DMS153 treated with DMSO at 0.1 percent for 48 hours (cell line): Measurements from ENCODE around the gene ONECUT3.
A peak's percentile ranks its signal among the peaks of the same experiment; 100 is the strongest.
"Not testable (repeated sequence)": the region's sequence is repeated elsewhere in the genome, so short reads cannot be mapped to it uniquely, and the experiment has no call there.

ENCODE experiments used
- DNase-seq: peaks from one replicate; lab custom pipeline; 2025; ENCODE audit not compliant: unreplicated experiment; lab: John Stamatoyannopoulos, UW

ONECUT3 gene

DNA sequence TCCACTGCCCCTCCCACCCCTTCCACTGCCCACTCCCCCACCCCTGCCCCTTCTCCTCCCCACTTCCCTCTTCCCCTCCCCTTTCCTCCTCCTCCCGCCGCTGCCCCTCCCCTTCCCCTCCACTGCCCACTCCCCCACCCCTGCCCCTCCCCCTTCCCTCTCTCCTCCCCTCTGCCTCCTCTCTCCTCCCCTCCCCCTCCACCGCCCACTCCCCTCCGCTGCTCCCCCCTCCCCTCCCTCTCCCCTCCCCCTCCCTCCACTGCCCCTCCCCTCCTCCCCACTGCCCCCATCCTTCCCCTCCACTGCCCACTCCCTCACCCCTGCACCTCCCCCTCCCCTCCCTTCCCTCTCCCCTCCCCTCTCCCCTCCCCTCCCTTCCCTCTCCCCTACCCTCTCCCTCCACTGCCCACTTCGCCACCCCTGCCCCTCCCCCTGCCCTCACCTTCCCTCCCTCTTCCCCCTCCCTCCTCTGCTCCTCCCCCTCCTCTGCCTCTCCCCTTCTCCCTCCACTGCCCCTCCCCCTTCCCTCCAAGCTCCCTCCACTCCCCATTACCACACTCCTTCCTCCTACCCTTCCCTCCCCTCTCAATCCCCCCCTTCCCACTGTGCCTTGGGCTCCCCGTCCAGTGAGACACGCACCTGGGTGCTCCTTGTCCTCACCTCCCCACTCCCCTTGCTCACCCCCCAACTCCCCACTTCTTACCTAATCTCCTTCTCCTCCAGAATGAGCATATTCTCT lies 36.9 kb downstream of the ONECUT3 start:
- no peak for DNase-seq

DNA sequence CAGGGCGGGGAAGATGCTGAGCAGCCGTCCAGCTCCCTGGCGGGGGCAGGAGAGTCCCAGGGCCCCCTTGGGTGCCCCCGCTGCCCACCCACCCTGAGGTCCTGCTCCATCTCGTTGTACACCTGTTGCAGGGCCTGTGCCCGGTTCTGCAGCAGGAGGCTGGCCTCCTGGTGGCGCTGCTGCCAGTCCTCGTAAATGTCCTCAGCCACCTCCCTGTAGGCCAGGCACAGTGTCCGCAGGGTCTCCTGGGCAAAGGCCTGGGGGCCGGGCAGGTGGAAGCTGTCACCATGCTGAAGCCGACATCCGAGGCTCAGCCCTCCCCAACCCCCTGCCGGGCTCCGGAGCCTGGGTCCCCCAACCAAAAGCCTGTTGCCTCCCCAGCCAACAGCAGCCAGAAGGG lies 38.6 kb downstream of the ONECUT3 start:
- no peak for DNase-seq

DNA sequence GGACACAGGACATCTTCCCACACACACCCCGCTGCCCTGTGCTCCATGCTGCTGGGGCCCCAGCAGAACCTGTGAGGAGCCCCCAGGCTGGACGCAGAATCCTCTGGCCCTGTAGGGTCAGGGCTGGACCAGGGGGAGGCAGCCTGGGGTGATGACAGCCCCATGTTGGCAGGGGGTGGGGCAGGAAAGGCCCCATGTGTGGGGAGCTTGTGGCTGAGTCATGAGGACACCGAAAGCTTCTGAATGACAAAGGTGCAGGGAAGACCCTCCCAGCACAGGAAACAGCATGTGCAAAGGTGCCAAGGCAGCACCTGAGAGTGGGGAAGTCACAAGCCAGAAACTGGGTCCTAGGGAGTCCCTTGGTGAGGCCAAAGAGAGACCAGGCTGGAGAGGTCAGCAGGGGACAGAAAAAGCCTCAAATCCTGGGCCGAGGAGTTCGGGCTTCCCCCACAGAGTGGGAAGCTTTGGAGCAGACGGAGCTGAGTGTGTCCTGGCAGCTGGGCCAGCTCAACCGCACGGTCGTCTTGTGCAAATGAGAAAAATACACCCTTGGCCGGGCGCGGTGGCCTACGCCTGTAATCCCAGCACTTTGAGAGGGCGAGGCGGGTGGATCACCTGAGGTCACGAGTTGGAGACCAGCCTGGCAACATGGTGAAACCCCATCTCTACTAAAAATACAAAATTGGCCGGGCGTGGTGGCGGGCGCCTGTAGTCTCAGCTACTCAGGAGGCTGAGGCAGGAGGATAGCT lies 41.3 kb downstream of the ONECUT3 start:
- no peak for DNase-seq

DNA sequence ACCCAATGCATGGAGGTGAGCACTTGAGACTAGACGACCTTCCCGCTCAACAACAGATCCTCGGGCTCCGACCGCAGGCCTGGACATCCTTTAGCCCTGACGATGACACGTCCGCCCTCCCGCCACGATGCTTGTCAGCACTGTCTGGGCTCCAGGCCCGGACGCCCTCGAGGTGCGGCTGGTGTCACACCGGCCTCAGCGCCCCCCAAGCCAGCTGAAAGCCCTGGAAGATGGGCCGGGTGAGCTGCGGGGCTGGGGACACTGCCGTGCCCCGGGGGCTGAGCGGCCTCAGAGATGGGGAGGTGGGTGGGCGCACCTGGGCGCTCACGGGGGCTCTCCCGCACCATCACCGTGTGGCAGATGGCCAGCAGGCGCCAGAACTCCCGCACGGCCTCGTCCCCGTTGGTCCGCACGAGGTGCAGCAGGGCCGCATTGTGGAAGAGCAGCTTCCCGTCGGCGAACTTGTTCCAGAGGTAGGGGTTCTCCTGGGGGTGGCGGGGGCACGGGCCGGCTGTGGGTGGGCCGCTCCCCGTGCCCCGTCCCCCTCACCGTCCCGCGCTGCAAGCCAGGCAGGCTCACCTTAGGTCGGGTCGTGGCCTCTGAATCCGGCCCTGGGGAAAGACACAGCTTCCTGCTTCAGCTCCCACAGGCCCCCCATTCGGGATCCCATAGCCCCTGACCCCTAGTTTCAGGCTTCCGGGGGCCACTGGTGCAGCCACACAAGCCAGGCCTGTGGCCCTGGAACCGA lies 43.3 kb downstream of the ONECUT3 start:
- no peak for DNase-seq

DNA sequence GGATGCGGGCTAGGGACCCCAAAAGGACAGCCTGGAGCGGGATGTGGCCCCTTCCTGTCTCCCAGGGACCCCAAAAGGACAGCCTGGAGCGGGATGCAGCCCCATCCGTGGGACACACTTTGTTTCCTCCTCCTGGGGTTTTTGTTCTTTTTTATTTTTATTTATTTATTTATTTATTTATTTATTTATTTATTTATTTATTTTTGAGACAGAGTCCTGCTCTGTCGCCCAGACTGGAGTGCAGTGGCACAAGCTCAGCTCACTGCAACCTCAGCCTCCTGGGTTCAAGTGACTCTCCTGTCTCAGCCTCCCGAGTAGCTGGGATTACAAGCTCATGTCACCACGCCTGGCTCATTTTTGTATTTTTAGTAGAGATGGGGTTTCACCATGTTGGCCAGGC lies 44.0 kb downstream of the ONECUT3 start:
- DNase-seq, result not testable (repeated sequence)

DNA sequence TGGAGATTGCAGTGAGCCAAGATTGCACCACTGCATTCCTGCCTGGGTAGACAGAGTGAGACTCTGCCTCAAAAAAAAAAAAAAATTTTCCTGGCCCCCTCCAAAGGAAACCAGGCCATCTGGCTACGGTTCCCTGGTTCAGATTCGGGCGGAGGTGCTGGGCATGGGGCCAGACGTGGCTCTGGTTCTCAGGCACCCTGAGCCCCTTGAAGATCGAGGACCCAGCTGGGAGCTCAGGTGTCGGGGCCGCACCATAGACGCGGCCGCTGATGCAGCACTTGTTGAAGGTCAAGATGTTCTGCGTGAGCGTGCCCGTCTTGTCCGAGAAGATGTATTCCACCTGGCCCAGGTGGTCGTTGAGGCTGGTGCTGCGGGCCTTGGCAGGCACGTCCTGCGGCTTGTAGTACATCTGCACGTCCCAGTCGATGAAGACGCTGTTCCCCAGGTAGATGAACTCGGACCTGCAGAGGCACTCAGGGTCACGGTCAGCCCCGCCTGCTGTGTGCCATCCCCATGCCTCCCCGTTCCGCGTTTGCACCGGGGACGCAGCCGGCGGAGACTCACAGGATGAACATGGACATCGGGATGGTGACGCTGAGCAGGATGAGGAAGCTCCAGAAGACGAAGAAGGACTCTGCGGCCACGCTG lies 46.5 kb downstream of the ONECUT3 start:
- no peak for DNase-seq

DNA sequence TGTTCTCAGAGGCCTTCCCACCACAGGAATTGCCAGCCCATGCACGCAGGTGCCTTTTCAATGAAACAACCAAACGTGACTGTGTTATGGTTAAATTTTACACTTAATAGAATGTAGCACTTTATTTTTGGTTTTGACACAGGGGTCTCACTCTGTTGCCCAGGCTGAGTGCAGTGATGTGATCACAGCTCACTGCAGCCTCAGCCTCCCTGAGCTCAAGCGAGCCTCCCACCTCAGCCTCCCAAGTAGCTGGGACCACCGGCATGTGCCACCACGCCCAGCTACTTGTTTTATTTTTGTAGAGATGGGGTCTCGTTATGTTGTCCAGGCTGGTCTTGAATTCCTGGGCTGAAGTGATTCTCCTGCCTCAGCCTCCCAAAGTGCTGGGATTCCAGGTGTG lies 51.6 kb downstream of the ONECUT3 start:
- no peak for DNase-seq

DNA sequence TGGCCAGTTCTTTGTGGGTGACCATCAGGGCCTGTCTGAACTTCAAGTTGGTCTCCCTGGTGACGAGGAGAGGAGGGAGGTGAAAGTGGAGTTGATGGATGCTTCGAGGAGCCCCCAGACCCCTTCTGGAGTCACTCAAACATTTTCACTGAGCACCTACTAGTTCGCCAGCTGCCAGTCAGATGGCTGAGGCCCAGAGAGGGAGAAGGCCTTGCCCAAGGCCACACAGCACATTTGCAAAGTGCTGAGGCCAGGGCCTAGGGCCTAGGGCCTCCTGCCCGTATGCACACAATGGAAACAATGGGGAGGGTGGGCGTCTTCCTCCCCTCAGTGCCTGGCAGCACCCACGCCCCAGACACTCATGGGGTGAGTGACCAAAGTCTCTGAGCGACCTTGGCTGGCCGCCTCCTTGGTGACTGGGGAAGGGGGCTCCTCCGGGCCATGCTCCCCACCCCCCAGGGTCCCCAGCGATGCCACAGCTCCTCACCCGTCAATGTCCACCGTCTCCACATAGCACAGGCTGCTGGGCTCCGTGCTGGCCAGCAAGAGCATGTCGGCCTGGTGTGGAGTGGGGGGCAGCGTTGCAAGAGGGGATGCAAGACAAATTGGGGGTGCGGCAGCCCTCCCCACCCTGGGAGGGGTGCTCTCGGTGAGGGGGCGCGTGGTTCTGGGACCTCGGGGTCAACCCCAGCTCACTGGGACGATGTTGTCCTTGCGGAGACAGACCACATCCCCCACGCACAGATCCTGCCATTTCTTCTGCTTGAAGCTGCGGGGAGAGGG lies 52.3 kb downstream of the ONECUT3 start:
- no peak for DNase-seq

DNA sequence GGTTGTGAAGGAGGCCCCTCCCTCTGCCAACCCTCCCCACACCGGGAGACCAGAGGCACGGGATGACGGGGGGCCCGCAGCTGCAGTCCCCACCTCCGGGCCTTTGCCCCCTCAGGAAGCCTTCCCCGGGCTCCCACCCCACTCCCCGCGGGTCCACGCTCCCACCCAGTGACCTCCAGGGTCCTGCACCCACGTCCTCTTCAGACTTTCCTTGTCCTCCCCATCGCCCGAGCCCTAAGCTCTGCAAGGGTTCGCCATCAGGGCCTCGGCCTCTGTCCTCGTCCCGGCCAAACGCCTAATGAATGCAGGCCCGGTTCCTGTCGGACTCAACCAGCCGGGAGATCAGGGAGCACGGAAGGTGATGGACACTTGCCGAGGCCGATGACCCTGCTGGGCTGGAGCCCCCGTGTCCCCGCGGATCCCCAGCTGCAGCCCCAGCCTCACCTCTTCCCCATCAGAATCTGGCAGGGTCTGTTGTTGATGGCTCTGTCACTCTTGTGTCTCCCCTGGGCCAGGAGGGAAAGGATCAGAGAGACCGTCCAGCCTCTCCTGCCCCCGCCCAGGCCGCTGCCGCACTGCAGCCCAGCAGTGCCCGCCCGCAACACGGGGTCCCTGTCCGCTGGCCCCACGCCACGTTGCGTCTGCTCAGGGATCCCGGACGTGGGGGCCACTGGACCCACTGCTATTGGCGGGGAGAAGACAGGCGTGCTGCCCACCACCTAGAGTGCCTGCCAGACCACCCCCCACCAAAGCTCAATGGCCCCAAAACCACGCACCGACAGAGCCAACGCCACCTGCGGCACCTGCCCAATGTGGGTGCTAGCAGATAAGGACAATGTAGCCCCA lies 53.1 kb downstream of the ONECUT3 start:
- no peak for DNase-seq

DNA sequence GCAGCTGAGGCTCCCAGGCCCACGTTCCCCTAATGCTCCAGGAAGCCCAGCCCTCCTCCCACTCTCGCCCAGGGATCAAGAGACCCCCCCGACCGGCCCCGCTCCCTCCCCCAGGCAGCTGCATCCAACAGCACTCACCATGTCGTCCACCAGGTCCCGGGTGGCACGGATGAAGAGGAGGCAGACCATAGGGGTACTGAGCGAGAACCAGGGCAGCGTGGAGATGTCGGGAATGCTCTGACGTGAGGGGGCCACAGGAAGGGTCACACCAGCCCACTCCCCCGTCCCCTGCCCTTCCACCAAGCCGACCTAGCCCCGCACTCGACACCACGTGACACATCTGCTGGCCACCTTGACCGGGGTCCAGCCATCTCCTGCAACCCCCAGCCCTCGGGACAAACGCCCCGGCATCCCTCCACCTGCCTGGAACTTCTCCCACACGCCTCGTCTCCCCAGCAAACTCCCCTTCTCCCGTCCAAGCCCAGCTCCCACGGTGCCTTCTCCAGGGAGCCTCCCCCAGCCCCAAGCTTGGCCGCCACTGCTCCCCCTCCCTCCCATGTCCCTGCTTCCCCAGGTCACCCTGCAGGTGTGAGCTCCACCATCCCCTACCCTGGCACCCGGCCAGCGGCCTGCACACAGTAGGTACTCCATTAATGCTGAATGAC lies 53.9 kb downstream of the ONECUT3 start:
- no peak for DNase-seq

DNA sequence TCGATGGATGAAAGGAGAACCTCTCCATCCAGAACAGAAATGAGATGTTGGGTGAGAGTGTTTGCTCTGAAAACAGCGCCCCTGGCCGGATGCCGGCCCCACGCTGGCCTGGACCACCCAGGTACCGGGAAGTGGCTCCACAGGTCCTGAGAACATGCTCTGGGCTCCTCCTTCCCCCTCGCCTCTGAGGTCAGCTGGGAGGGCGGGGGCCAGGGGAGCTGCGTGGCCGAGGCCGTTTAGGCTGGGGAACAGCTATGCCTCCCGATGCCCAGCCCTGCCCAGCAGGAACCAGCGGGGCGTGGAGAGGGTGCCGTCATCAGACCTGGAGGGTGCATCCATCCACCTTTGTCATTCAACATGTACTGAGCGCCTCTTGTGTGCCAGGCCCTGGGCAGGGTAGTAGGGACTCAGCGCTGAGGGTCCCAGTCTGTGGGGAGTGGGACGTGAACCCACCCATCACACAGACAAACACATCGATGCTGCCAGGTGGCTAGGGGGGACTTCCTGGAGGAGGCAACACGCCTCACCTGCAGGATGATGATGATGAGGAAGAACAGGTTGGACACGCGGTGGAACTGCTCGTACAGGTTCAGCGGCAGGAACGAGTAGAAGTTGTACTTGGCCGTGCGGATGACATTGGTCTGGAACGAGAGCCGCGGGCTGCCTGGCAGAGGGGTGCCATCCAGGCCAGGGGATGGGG lies 54.5 kb downstream of the ONECUT3 start:
- DNase-seq, result no peak

DNA sequence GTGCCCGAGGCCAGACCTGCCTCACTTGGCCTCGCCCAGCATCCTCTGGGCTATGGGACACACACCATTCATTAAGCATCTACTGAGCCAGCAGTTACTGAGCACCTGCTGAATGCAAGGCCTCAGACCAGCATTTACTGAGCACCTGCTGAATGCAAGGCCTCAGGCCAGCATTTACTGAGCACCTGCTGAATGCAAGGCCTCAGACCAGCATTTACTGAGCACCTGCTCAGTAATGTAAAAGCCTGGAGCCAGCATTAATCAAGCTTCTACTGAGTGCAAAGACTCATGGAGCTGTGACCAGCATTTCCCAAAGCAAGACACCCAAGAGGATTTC lies 55.1 kb downstream of the ONECUT3 start:
- no peak for DNase-seq

DNA sequence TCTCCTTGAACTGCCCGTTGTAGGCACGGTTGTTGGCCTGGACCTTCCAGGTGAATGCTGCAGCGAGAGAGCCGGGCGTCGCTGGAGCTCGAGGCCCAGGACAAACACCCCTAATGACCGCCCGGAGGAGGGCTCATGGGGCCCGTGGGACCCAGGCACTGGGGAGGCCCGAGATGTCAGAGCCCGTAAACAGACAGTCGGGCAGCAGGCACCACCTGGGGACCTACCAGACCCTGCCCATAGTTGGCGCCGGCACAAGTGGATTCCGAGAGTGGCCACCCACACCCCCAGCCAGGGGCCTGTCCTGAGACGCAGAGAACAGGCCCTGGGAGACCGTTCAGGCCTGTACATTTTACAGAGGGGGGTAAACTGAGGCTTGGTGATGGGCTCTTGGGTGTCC lies 56.4 kb downstream of the ONECUT3 start:
- DNase-seq, result no peak

DNA sequence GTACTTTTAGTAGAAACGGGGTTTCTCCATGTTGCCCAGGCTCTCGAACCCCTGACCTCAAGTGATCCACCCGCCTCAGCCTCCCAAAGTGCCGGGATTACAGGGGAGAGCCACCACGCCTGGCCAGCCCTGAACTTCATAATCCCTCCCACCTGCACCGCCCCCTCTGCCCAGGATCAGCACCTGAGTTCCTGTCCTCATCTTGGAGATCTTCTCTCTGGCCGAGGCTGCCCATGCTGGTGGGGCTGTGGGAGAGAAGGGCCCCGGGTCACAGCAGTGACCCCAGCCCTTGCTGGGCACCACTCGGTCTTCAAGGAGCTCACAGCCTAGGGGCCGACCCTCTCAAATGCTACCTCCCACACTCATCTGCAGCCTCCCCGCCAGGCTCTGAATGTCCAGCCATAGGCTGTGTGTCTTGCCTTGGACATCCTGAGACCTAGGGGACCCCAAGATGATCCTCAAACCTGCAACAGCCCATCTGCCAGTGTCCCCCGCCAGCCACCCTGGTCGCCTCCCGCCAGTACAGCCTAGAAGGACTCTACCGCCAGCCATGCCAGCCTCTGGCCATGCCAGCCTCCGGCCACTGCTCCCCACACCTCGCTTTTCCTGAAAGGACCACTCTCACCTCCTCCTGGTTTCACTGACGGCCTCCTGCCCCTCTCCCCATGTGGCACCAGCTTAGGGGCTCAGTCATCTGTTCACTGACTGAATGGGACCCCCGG lies 57.3 kb downstream of the ONECUT3 start:
- no peak for DNase-seq

DNA sequence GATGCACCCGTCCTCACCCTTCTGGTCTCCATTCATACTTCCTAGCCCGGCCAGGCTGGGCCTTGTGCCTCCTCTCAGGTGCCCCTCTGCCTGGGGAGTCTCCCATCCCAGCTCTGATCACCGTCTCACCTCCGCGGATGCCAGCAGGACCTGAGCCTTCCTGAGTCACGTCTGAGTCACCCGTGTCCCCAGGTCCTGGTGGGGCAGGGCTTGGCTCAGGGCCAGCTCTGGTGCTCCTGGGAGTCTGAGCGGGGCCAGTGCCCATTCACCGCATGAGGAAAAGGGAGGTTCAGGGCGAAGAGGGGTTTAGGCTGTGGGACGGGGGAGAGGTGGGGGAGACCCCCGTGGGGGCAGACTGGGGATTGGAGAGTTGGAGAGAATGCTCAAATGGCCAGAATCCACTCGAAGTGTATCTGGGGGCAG lies 58.2 kb downstream of the ONECUT3 start:
- no peak for DNase-seq

DNA sequence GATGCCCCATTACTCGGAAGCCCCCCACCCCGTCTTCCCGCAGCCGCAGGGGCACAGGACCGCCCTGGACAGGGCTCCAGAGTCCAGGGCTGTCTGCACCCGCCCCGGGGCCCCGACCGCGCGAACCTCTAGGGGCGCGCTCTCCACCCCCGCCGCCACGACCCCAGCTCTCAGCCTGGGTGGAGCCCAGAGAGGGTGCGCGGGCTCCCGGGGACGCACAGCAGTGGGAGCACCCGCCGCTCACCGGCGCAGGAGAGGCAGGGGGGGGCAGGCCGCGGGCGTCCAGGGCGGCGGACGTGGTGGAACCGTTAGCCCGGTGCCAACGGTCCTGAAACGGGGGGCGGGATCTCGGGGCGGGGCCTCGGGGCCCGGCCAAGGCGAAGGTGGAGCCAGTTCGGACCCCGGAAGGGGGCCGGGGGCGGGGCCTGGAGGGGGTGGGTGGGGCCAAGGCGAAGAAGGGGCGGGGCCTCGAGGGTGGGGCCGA lies 58.7 kb downstream of the ONECUT3 start, which contains the start of gene ATP8B3:
ATP8B3 (minus strand) TSS at position 335 of the 484 bp plus-strand sequence. CDS start 540 bp downstream, outside the sequence.
- DNase-seq, result no peak

DNA sequence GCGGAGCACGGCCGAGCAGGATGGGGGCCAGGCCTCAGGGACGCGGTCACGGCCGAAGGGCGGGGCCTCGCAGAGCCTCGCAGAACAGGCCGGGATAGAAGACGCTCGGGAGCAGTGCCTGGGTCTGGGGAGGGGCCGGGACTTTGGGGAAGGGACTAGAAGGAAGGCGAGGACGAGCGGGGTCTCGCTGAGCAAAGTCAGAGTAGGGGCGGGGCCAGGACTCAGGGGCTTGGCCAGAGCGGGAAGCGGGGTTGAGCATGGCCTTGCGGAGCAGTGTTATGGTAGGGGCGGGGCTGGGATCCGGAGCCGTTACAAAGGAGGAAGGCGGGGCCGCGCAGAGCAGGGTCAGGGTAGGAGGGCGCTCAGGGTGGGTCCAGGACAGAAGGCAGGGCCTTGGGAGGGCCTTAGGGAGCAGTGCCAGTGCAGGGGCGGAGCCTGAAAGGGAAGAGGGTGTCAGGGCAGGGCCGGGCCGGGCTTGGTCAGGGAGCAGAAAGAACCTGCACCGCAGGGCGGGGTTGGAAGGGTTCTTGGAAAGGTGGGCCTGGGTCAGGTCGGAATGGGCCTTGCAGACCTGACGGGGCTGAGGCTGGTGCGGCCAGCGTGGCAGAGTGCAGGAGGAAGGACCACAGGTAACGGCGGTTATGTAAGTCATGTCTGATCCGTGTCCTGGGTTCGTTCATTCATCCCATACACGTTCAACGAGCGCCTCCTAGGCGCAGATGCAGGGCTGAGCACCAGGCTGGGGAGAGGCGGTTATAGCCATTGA lies 59.3 kb downstream of the ONECUT3 start:
- DNase-seq, result peak; percentile 66
